GM19025 (cell line): ENCODE results near the gene TDRD3.
"Not testable (repeated sequence)": the region's sequence is repeated elsewhere in the genome, so short reads cannot be mapped to it uniquely, and the experiment has no call there.

Experiments used
- ATAC-seq: cut with Tn5 transposase; IDR thresholded peaks from one replicate; pipeline ENCODE4 v1.9.1; 2021; ENCODE audit warnings: mild to moderate bottlenecking, low read depth, moderate library complexity; ENCODE audit not compliant: unreplicated experiment

Gene TDRD3

GRCh38 chr13:60398379-60398891, 1.4 kb downstream of the TDRD3 start:
- no peak for ATAC-seq

GRCh38 chr13:60398907-60399589, 2.0 kb downstream of the TDRD3 start:
- ATAC-seq = no peak

GRCh38 chr13:60402022-60402421, 5.0 kb downstream of the TDRD3 start:
- ATAC-seq = no peak

DNA sequence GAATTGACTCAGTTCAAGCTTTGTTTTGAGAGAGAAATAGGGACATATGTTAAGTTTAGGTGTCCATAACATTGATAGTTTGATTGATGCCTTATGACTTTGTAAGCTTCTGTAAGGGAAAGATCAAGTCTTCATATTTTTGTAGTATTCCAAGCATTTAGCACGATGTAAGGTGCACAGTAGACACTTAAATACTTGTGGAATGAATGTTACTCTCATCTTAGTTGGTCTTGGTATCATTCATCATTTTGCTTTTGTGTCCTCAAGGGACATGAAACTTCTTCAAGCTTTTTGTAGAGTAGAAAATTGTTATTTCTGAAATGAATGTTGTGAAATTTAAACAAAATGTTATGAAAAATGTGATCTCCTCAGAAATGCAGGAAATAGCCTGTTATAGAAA, 10.1 kb downstream of the TDRD3 start:
- ATAC-seq = no peak

DNA sequence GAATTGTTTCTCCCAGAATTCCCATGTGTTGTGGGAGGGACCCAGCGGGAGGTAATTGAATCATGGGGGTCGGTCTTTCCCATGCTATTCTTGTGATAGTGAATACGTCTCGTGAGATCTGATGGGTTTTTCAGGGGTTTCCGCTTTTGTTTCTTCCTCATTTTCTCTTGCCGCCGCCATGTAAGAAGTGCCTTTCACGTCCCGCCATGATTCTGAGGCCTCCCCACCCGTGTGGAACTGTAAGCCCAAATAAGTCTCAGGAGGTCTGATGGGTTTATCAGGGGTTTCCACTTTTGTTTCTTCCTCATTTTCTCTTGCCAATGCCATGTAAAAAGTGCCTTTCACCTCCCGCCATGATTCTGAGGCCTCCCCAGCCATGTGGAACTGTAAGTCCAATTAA, 10.8 kb downstream of the TDRD3 start:
- ATAC-seq = not testable (repeated sequence)

- ATAC-seq = not testable (repeated sequence)
These were observed 12.7 kb downstream of the TDRD3 start for GRCh38 chr13:60409574-60410292.

GRCh38 chr13:60410299-60410698, 13.3 kb downstream of the TDRD3 start:
- no peak for ATAC-seq

DNA sequence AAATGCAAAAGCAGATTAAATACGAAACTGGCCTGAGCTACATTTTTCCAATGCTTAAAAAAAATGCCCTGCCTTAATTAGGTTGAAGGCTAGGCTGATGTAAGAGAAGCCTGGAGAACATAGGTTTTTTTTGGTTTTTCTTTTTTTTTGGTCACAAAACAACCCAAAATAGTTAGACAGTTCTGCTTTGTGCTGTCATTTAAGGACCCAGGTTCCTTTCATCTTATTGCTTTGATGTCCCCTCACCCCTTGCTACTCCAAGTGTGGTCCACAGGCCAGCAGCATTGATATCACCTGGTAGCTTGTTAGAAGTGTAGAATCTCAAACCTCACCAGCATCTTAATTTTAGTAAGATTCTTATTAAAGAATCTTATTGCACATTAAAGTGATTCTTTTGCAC, 14.4 kb downstream of the TDRD3 start:
- no peak for ATAC-seq

DNA sequence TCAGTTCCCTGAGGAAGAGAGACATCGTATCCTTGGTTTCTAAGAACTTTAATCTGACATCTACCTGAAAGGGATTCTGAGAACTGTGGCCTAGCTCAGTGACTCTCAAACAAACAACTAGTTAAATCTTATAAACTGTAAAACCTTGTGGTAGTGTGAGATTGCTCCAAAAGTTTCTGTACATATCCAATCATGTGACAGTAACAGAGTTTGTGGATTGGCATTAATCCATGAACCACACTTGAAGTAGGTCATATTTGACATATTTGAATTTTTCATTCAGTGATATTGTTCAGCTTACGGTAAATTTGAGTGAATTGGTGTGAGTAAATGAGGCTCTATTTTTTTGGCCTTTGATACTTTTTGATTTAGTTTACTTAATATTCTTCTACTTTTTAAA, 15.0 kb downstream of the TDRD3 start:
- no peak for ATAC-seq

- no peak for ATAC-seq
These were observed 16.0 kb downstream of the TDRD3 start for GRCh38 chr13:60412909-60413616.

- ATAC-seq = no peak
These were observed 17.2 kb downstream of the TDRD3 start for GRCh38 chr13:60414177-60414576.

DNA sequence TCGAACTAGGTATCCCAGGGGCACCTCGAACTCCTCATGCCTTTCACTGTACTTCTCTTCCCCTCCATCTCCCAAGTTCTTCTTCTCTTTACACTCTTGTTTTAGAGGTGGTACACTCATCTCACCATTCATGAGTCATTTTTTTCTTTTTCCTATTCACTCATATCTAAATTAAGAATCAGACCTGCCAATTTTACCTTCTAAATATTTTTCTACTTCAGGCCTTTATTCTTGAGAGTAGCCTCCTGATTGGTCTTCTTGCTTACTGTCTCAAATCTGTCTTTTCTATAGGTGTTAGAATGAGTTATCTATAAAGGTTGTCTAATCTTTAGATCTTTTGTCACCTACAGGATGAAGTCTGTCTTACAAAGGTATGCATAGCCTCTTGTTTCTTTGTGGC, 20.7 kb downstream of the TDRD3 start:
- no peak for ATAC-seq

DNA sequence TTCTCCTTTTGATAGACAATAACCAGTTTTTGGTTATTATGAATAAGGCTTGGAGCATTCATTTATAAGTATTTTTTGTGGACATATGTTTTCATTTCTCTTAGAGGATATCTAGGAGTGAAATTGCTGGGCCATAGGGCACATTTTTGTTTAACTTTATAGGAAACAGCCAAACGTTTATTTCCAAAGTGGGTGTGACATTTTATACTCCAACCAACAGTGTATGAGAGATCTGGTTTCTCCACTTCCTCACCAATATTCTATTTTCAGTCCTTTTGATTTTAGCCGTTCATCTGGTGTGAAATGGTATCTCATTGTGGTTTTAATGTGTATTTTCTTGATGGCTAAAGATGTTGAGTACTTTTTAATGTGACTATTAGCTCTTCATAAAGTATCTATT, 21.9 kb downstream of the TDRD3 start:
- no peak for ATAC-seq

GRCh38 chr13:60425332-60425731, 28.3 kb downstream of the TDRD3 start:
- ATAC-seq = no peak

- ATAC-seq = no peak
These were observed 29.1 kb downstream of the TDRD3 start for GRCh38 chr13:60426075-60426474.

DNA sequence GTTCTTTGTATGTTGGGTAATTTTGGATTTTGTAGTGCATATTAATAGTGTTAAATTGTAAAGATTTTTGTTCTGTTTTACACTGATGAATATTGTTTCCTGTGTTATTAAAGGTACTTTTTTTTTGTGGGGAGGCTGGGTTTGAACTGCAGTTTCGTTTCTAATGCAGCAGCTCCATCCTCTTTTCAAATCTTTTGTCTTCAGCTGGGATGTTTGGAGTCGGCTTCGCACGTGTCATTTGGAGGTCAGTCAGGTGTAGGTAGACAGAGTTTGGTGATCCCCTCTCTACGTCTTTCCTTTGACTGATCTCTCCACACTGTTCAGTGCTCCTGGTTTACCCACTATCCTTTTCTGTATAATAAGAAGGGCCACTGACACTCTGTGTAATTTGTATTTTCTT, 30.3 kb downstream of the TDRD3 start:
- ATAC-seq = peak; percentile 46

DNA sequence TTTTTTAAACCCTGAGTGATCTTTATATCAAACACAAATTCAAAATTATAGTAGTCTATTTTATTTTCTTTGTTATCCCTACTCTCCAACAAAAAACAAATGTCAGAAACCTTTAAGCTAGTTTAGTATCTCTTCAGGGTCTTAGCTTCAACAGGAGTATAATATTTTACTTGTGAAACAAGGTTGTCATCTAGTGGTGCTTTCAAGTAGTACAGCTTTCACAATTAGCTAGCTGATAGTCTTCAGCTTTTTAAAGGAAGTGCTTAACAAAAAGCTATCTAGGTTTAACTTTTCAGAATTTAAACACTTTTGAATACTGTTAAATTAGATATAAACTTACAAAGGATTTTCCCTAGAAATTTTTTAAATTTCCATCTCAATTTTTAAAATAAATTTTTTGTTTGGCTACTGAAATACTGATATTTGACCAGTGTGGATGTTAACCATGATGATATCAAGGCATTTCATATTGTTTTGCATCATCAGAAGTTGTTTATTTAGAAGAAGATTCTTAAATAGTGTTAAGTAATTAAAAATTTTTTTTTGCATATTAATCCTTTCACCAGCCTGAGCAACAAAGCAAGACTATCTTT, 34.2 kb downstream of the TDRD3 start:
- ATAC-seq = peak; percentile 58

DNA sequence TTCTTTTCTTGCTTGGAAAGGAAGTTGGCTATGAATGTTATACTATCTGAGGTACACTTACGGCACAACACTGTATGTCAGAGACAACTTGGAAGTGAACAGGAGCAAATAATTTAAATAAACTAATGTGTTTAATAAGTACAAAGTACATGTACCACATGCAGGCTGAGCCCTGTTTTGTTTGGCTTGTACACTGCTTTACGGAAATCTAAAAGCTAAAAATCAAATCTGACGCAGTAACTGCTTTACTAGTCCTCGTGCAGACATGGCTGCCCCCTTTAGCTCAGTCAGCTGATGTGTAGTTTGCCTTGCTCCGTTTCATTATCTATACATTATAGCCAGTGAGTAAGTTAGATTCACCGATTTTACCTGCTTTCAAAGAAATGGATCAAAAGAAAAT, 36.5 kb downstream of the TDRD3 start:
- no peak for ATAC-seq

- ATAC-seq = peak; percentile 56
These were observed 38.8 kb downstream of the TDRD3 start for GRCh38 chr13:60435762-60436374.

DNA sequence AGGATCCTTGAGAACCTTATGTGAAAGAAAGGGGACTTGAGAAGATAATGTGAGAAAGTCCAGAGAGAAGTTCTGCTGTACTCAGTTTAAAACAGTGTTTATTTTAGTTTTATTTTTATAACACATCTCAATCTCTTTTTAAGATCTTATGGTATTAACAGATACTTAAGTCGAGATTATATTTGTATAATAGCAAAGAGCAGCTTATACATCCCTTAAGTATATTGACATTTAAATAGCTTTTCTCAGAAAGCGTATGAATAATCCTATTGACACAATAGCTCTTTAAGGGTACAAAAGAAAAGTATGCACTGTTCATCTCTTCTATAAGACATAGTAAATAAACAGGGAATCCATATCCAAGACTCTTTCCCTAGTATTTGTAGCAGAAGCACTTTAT, 42.2 kb downstream of the TDRD3 start:
- ATAC-seq = no peak

GRCh38 chr13:60441761-60442160, 44.7 kb downstream of the TDRD3 start:
- ATAC-seq = no peak
